ENCODE data around the gene LRRC47. TPM values are rescaled to one million over a fixed set of nuclear protein-coding genes. Genes with fewer than 3 reads are reported as not detected.

LRRC47 gene
- total and polyA plus RNA-seq, 7 donors = 44.3 to 126 (median 93.9) TPM

- no peaks in the 10 kb centered on the region for H3K27me3 ChIP-seq (ENCODE audit: insufficient read depth in 3 of 3, low read length in 2 of 3)
- no peak overlapping the region for H3K27ac ChIP-seq
- 69 to 75% (median 71%) methylated on average over 10 of the region's 10 CpGs for WGBS, 3 donors
- no peaks in the 10 kb centered on the region for H3K4me1 ChIP-seq
- DNase-seq (no peak), ATAC-seq (no peak)
- peaks cover 4 to 85% of the 10 kb centered on the region in 2 donors for H3K36me3 ChIP-seq (ENCODE audit: insufficient read depth in 1 of 2, low read depth in 1 of 2)
- intact Hi-C loops (cut with DNase I) = no loop called here
- TF ChIP-seq CTCF (IDR thresholded peaks at IDR 0.05) = no peak
- H3K4me3 ChIP-seq = no peak overlapping the region
- H3K9me3 ChIP-seq = no peaks in the 10 kb centered on the region
These were observed 23.5 kb upstream of the LRRC47 start for GRCh38 chr1:3819771-3820200.

DNA sequence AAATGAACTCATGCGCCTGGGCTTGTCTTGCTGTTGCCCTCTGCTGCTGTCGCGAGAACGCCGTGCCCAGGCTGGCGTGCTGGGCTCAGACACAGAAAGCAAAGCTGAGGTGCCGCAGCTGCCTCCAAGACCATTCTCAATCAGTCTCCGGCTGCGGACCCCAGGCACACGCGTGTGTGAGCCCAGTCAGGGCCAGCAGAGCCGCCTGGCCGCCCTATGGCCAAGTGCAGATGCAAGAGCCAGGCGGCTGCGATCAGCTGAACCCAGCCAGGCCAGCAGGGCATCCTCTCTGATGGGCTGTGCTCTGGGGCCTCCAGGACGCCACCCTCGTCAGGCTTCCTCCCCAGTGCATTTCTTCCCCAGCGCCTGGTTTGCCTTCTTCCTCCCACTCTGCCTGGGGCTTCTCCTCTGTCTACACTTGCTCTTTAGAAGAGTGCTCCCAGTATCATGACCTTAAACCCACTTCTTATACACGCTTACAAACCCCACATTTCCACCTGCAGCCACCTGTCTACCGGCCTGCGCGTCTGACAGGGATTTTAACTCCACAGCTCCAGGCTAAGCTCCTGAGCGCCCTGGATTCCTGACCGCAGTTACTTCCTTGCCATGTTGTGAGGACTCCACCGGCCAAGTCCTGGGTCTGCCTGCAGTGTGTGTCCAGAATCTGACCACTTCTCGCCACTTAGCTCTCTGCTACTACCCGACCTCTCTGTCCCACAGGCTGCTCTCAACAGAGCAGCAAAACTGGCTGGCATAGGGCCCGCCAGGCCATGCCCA lies 21.7 kb upstream of the LRRC47 start:
- no peak for DNase-seq
- H3K27me3 ChIP-seq (ENCODE audit: insufficient read depth in 3 of 3, low read length in 2 of 3) = no peaks in the 10 kb centered on the region
- intact Hi-C loops (cut with DNase I) = no loop called here
- no peaks in the 10 kb centered on the region for H3K9me3 ChIP-seq
- 89 to 92% (median 91%) methylated on average over 28 of the region's 28 CpGs for WGBS, 3 donors
- H3K4me1 ChIP-seq = no peaks in the 10 kb centered on the region
- no peak for ATAC-seq
- H3K4me3 ChIP-seq = no peak overlapping the region
- TF ChIP-seq CTCF (IDR thresholded peaks at IDR 0.05) = no peak
- H3K27ac ChIP-seq = no peak overlapping the region
- H3K36me3 ChIP-seq (ENCODE audit: insufficient read depth in 1 of 2, low read depth in 1 of 2) = peaks cover 4 to 80% of the 10 kb centered on the region in 2 donors

- Histone ChIP-seq H3K4me1 (no peaks in the 10 kb centered on the region), H3K4me3 (no peak overlapping the region), H3K9me3 (no peaks in the 10 kb centered on the region), H3K27me3 (ENCODE audit: insufficient read depth in 3 of 3, low read length in 2 of 3) (no peaks in the 10 kb centered on the region), H3K27ac (no peak overlapping the region), H3K36me3 (ENCODE audit: insufficient read depth in 1 of 2, low read depth in 1 of 2) (peaks cover 2 to 73% of the 10 kb centered on the region in 2 donors)
- ATAC-seq (no peak), DNase-seq (no peak)
- intact Hi-C loops (cut with DNase I) = no loop called here
- 94 to 97% (median 95%) methylated on average over 17 of the region's 17 CpGs for WGBS, 3 donors
- TF ChIP-seq CTCF (IDR thresholded peaks at IDR 0.05) = no peak
These were observed 20.9 kb upstream of the LRRC47 start for GRCh38 chr1:3817138-3817740.

GRCh38 chr1:3816331-3817137 lies 20.2 kb upstream of the LRRC47 start:
- no peak for TF ChIP-seq CTCF (IDR thresholded peaks at IDR 0.05)
- ATAC-seq (no peak), DNase-seq (no peak)
- no peak overlapping the region for H3K27ac ChIP-seq
- peaks cover 0 to 66% of the 10 kb centered on the region in 2 donors for H3K36me3 ChIP-seq (ENCODE audit: insufficient read depth in 1 of 2, low read depth in 1 of 2)
- intact Hi-C loops (cut with DNase I) = no loop called here
- no peaks in the 10 kb centered on the region for H3K9me3 ChIP-seq
- 89 to 92% (median 92%) methylated on average over 38 of the region's 38 CpGs for WGBS, 3 donors
- no peak overlapping the region for H3K4me3 ChIP-seq
- no peaks in the 10 kb centered on the region for H3K27me3 ChIP-seq (ENCODE audit: insufficient read depth in 3 of 3, low read length in 2 of 3)
- H3K4me1 ChIP-seq = no peaks in the 10 kb centered on the region

Data from psoas muscle (tissue), 8 donors.